Activated naive CD8-positive, alpha-beta T cell treated with anti-CD3 and anti-CD28 coated beads for 36 hours (primary cell): ENCODE measurements around the gene RPL13A. TPM values are rescaled to one million over a fixed set of nuclear protein-coding genes. Genes with fewer than 3 reads are reported as not detected.

Experiments
- DNase-seq: peaks from one replicate; pipeline ENCODE4 v3.0.0; 2021
- H3K27ac Mint-ChIP-seq: one replicate; pipeline ENCODE4 v1.8.0; 2022; ENCODE audit warnings: mild to moderate bottlenecking, moderate library complexity, mixed read lengths
- H3K27me3 Mint-ChIP-seq: one replicate; pipeline ENCODE4 v1.8.0; 2022; ENCODE audit warnings: mild to moderate bottlenecking, mixed read lengths
- H3K36me3 Mint-ChIP-seq: one replicate; pipeline ENCODE4 v1.8.0; 2021; ENCODE audit warnings: mild to moderate bottlenecking, mixed read lengths
- H3K4me1 Mint-ChIP-seq: one replicate; pipeline ENCODE4 v1.8.0; 2021; ENCODE audit warnings: mixed read lengths
- H3K4me3 Mint-ChIP-seq: one replicate; pipeline ENCODE4 v1.8.0; 2022; ENCODE audit warnings: mild to moderate bottlenecking, moderate library complexity, mixed read lengths
- H3K9me3 Mint-ChIP-seq: one replicate; pipeline ENCODE4 v1.8.0; 2022; ENCODE audit warnings: mixed read lengths
- total RNA-seq, 2 experiments: library from RNA; stranded (reverse); gene quantifications; one replicate each; pipeline ENCODE4 v1.2.3, GENCODE V29; 2021

The RPL13A gene
- total RNA-seq, 2 experiments from 2014 or later, result 3,663 to 3,691 TPM

DNA sequence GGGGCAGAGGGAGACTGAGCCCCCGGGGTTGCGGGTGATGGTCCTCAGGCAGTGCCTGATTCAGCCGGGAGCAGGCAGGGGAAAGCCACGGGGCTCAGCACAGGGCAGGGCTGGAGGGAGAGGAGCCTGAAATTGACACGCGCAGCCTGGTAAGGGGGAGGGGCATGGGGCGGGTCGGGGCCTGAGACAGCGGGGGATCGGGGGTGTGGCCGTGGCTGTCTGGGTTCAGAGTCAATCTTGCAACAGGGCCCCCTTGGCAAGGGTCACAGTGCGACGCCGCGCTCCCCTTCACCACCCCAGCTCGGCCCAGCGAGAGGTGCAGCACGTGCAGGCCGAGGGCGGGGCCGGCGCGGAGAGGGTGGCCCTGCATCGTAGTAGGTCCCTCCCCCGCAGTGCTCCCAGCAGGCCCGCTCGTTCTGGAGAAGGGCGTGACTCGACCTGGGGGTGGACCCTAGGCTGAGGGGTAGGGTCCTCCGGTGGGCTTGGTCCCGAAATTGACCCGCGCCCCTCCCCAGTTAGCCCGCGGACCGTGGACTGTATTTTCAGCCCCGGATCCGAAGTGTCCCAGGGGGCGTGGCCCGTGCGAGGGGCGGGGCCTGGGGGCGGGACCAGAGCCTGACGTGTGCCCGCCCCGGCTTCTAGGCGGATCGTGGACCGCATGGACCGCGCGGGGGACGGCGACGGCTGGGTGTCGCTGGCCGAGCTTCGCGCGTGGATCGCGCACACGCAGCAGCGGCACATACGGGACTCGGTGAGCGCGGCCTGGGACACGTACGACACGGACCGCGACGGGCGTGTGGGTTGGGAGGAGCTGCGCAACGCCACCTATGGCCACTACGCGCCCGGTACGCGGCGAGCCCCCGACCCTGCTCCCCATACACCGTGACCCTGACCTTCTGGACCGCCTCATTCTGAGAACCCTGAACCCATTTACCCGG is 46.4 kb downstream of the RPL13A start:
- Mint-ChIP-seq H3K27ac (peak overlapping the region; percentile 72), H3K27me3 (no peaks in the 10 kb centered on the region), H3K4me1 (peaks cover 18% of the 10 kb centered on the region), H3K36me3 (no peaks in the 10 kb centered on the region), H3K9me3 (no peaks in the 10 kb centered on the region), H3K4me3 (peak overlapping the region; percentile 77)
- peak; percentile 85 for DNase-seq

DNA sequence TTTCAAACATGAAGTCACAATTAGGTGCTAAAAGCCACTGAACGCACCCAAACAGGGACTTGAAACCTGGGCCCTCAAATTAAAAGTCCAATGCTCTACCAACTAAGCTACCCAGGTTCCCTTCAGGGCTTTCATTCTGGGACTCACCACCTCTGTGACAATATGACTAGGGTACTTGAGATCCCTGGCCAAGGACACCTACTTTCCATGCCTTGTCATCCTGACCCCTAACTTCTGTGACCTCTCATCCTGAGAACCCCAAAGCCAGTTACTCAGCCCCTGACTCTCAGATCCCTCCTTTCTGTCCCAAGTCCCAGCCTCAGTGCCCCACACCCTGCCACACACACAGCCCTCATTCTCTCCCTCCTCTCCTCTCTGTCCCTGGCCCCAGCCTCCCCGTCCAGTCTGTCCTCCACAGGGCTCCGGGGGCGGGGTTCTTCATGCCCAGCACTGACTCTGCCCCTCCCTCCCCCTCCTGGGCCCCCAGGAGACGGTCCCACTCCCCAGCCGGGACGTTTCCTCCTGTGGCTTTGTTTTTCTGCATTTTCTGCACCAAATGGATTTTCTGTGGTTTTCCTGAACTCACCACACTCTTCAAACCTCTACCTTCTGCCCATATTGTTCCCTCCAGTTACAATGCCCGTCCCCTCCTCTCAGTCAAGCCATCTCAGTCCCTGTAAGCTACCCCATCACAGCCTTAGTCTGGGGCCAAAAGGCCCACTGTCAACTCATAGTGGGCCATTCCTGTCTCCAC is 47.4 kb downstream of the RPL13A start:
- H3K9me3 Mint-ChIP-seq, result no peaks in the 10 kb centered on the region
- no peaks in the 10 kb centered on the region for H3K27me3 Mint-ChIP-seq
- peaks cover 18% of the 10 kb centered on the region for H3K4me1 Mint-ChIP-seq
- DNase-seq, result no peak
- no peaks in the 10 kb centered on the region for H3K36me3 Mint-ChIP-seq
- peak overlapping the region; percentile 72 for H3K27ac Mint-ChIP-seq
- peak overlapping the region; percentile 77 for H3K4me3 Mint-ChIP-seq

DNA sequence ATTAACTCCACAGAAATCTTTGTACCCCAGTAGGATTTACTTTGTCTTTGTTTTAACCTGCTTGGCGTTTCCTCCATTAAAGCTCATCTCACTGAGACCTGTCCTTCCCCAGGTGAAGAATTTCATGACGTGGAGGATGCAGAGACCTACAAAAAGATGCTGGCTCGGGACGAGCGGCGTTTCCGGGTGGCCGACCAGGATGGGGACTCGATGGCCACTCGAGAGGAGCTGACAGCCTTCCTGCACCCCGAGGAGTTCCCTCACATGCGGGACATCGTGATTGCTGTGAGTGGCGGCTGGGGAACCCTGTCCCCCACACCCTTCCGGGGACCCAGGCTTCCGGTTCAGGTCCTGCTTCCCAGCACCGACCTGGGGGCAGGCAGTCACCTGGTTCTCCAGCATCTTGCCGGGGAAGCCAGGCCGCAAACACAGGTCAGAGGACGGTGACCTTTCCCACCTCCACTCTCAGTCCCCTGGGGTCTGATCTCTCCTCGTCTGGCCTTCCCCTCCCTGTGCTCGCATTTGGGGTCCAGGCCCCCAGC is 49.6 kb downstream of the RPL13A start:
- Mint-ChIP-seq H3K4me3 (no peak overlapping the region), H3K4me1 (peaks cover 20% of the 10 kb centered on the region), H3K27me3 (no peaks in the 10 kb centered on the region), H3K27ac (no peak overlapping the region), H3K36me3 (no peaks in the 10 kb centered on the region), H3K9me3 (no peaks in the 10 kb centered on the region)
- DNase-seq, result no peak

DNA sequence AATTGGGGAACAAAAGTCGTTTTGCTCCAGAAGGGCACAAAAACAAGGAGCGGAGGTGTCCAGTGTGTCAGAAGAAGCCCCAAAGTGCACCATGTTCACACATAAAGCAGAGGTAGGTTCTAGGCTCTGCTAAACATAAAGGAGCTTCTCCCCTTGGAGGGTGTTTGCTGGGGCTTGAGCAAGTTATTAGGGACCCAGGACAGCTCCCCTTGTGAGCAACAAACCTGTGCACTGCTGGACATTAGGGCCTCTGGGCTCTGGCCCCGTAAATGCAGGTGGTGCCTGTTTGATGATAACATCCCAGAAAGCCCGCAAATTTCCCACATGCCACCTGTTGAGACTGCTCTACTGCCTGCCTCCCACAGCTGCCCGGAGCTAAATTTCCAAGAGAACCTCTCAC is 51.2 kb downstream of the RPL13A start:
- DNase-seq, result no peak
- Mint-ChIP-seq H3K9me3 (no peaks in the 10 kb centered on the region), H3K27ac (no peak overlapping the region), H3K36me3 (no peaks in the 10 kb centered on the region), H3K27me3 (no peaks in the 10 kb centered on the region), H3K4me1 (peaks cover 13% of the 10 kb centered on the region), H3K4me3 (no peak overlapping the region)

DNA sequence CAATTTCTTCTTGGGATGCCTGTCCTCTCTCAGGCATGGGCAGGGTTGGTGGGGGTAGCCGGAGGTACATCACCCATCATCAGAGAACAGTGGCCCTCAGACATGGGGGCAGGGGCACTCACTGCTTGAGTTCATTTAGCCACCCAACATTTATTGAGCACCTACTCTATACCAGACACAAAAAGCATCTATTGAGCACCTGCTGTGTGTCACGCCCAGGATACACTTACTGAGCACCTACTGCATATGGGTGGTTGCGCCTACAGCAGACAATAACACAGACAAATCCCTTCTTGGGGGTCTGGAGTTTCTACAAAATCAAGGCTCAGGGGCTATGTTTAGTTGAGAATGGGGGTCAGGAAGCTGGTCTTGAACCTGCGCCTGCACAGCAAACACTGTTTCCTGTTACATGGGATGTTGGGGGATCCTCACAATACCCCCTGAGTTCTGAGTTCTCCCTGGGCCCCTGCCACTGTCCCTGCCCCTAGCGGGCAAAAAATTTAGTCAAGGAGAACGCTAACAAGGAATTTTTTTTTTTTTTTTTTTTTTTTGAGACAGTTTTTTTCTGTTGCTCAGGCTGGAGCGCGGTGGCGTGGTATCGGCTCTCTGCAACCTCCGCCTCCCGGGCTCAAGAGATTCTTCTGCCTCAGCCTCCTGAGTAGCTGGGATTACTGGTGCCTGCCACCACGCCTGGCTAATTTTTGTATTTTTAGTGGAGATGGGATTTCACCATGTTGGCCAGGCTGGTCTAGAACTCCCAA is 52.0 kb downstream of the RPL13A start:
- DNase-seq, result no peak
- H3K4me3 Mint-ChIP-seq, result no peak overlapping the region
- H3K4me1 Mint-ChIP-seq, result peaks cover 11% of the 10 kb centered on the region
- no peaks in the 10 kb centered on the region for H3K36me3 Mint-ChIP-seq
- no peaks in the 10 kb centered on the region for H3K27me3 Mint-ChIP-seq
- no peak overlapping the region for H3K27ac Mint-ChIP-seq
- H3K9me3 Mint-ChIP-seq, result no peaks in the 10 kb centered on the region

Other genes with a start within 250 kb of the RPL13A start
- 1 to 10 TPM in 1 of 2 experiments, under 1 TPM in 1; 0.86 to 1.4 TPM for gene SLC6A16, start 162.4 kb upstream of the RPL13A start, total RNA-seq
- 100 to 1,000 TPM; 110 to 114 TPM for gene CD37, start 152.2 kb upstream of the RPL13A start, total RNA-seq
- gene TEAD2, start 125.2 kb upstream of the RPL13A start, total RNA-seq, result not detected
- not detected for gene DKKL1, start 123.7 kb upstream of the RPL13A start, total RNA-seq
- 1 to 10 TPM in 1 of 2 experiments, under 1 TPM in 1; 0.45 to 1.1 TPM for gene KASH5, start 99.4 kb upstream of the RPL13A start, total RNA-seq
- not detected for gene PTH2, start 64.2 kb upstream of the RPL13A start, total RNA-seq
- gene GFY, start 62.2 kb upstream of the RPL13A start, total RNA-seq, result not detected
- not detected for gene SLC17A7, start 46.1 kb upstream of the RPL13A start, total RNA-seq
- gene PIH1D1, start 35.8 kb upstream of the RPL13A start, total RNA-seq, result 100 to 1,000 TPM; 140 to 141 TPM
- 10 to 100 TPM; 34.4 to 42.0 TPM for gene ALDH16A1, start 34.4 kb upstream of the RPL13A start, total RNA-seq
- 10 to 100 TPM; 61.0 to 63.5 TPM for gene FLT3LG, start 13.4 kb upstream of the RPL13A start, total RNA-seq
- gene RPS11, start 8.8 kb downstream of the RPL13A start, total RNA-seq, result 1,000 to 10,000 TPM; 2,825 to 2,867 TPM
- 10 to 100 TPM; 11.5 to 12.2 TPM for gene FCGRT, start 25.1 kb downstream of the RPL13A start, total RNA-seq
- 1 to 10 TPM; 3.6 to 4.3 TPM for gene RCN3, start 40.4 kb downstream of the RPL13A start, total RNA-seq
- 10 to 100 TPM; 61.4 to 69.5 TPM for gene NOSIP, start 92.9 kb downstream of the RPL13A start, total RNA-seq
- gene PRRG2, start 93.7 kb downstream of the RPL13A start, total RNA-seq, result 1 to 10 TPM; 1.5 to 1.6 TPM
- gene PRR12, start 103.6 kb downstream of the RPL13A start, total RNA-seq, result 10 to 100 TPM; 16.0 to 17.8 TPM
- gene RRAS, start 152.5 kb downstream of the RPL13A start, total RNA-seq, result 1 to 10 TPM; 4.4 to 5.0 TPM
- 10 to 100 TPM; 58.9 to 62.2 TPM for gene SCAF1, start 154.6 kb downstream of the RPL13A start, total RNA-seq
- 100 to 1,000 TPM in 1 of 2 experiments, 10 to 100 TPM in 1; 94.5 to 105 TPM for gene IRF3, start 178.2 kb downstream of the RPL13A start, total RNA-seq
- gene BCL2L12, start 178.3 kb downstream of the RPL13A start, total RNA-seq, result 10 to 100 TPM; 74.1 to 81.9 TPM
- 100 to 1,000 TPM; 538 to 547 TPM for gene PRMT1, start 189.7 kb downstream of the RPL13A start, total RNA-seq
- 10 to 100 TPM in 1 of 2 experiments, 1 to 10 TPM in 1; 9.5 to 12.0 TPM for gene ADM5, start 202.0 kb downstream of the RPL13A start, total RNA-seq
- 1 to 10 TPM in 1 of 2 experiments, under 1 TPM in 1; 0.89 to 1.1 TPM for gene CPT1C, start 203.5 kb downstream of the RPL13A start, total RNA-seq